Esophagus muscularis mucosa (tissue), 4 donors: ENCODE results near the gene TACC2. TPM values are rescaled to one million over a fixed set of nuclear protein-coding genes. Genes with fewer than 3 reads are reported as not detected.

Experiments
- DNase-seq: peaks from one replicate; pipeline ENCODE4 v3.0.0-alpha.2; 2017; ENCODE audit errors: extremely low spot score
- H3K27ac ChIP-seq, 4 donors: fragments of 200-600 bp; sonication (generic); replicated peaks in 1 of 4; 1 replicate in 3 of 4; 2 replicates in 1 of 4; pipeline ENCODE4 v1.5.1; 2016 to 2019; ENCODE audit warnings: mild to moderate bottlenecking in 1 of 4
- H3K27me3 ChIP-seq, 4 donors: fragments of 200-600 bp; sonication (generic); one replicate each; pipeline versions ENCODE4 v1.5.1 to v1.6.0; 2016 to 2019
- H3K36me3 ChIP-seq, 4 donors: fragments of 200-600 bp; sonication (generic); one replicate each; pipeline ENCODE4 v1.5.1; 2016 to 2019
- H3K4me1 ChIP-seq, 4 donors: fragments of 200-600 bp; sonication (generic); one replicate each; pipeline ENCODE4 v1.5.1; 2016 to 2019
- H3K4me3 ChIP-seq, 4 donors: fragments of 200-600 bp; sonication (generic); 1 replicate in 2 of 4; 2 replicates in 2 of 4; pipeline ENCODE4 v1.5.1; 2016 to 2019; ENCODE audit warnings: mild to moderate bottlenecking in 4 of 4, moderate library complexity in 1 of 4
- H3K9me3 ChIP-seq, 4 donors: fragments of 200-600 bp; sonication (generic); 1 replicate in 3 of 4; 2 replicates in 1 of 4; pipeline ENCODE4 v1.5.1; 2016 to 2019
- CTCF ChIP-seq, 3 experiments: fragments of 200-600 bp in 2 of 3; fragments of 450-650 bp in 1 of 3; sonication (generic) in 2 of 3; IDR thresholded peaks; one replicate each; pipeline ENCODE4 v1.5.1; 2017 to 2019; ENCODE audit warnings: antibody characterized with exemption in 3 of 3, mild to moderate bottlenecking in 2 of 3, moderate library complexity in 1 of 3
- EP300 ChIP-seq: sonication (generic); formaldehyde crosslinking; IDR thresholded peaks from one replicate; pipeline ENCODE4 v1.6.1; 2017; ENCODE audit warnings: antibody characterized with exemption
- POLR2A ChIP-seq: fragments of 450-650 bp; IDR thresholded peaks from one replicate; pipeline ENCODE4 v1.6.1; 2017; ENCODE audit warnings: antibody characterized with exemption, moderate library complexity, mild to moderate bottlenecking, low read depth
- POLR2AphosphoS5 ChIP-seq, 2 donors: sonication (generic); formaldehyde crosslinking; IDR thresholded peaks; one replicate each; pipeline ENCODE4 v1.6.1; 2017; ENCODE audit warnings: antibody characterized with exemption in 2 of 2
- WGBS: methylation state at CpG from one replicate; pipeline ENCODE4 v1.1.5; 2018; 5-methylcytosine and 5-hydroxymethylcytosine counted together
- intact Hi-C: fragments of 100-400 bp; cut with DNase I; formaldehyde crosslinking; loops from one replicate; pipeline ENCODE4 v1.15.1; 2023
- total RNA-seq, 4 donors: library from RNA; depleted of rRNA; stranded (reverse); fragments of >200 nt; gene quantifications; one replicate each; pipeline versions ENCODE4 v1.1.0 to v1.2.1, GENCODE V29; 2016

The TACC2 gene
- total RNA-seq, 4 donors from 2014 or later, result 53.7 to 99.4 (median 75.6) TPM

DNA sequence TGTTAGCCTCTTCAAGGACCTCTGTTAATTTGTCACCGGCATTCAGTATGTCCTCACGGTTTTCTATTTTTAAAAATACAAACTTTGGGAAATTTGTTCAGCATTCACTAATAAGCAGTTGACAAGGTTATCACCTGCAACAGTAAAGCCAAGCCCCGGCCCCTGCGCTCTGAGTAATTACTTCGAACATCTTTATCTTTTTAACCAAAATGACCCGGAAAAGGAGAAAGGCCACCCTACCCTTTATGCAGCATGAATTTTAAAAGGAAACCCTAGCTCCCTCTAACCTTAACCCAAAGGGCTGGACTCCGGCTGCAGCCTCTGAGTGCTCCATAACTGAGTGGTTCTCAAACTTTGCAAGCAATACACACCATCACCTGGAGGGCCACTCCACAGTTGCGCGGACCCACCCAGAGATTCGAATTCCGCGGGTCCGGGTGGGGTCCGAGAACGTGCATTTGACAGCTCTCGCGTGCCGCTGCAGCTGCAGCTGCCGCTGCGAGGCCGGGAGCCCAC lies 14.9 kb upstream of the TACC2 start:
- H3K27ac ChIP-seq, result peak overlapping the region; percentile 95 to 99 (median 99)
- 23% methylated on average over 10 of the region's 21 CpGs for WGBS
- no peaks in the 10 kb centered on the region for H3K9me3 ChIP-seq
- no peak for DNase-seq
- H3K4me1 ChIP-seq, result peaks cover 19 to 35% (median 34%) of the 10 kb centered on the region in 4 donors
- peaks cover 11 to 25% (median 19%) of the 10 kb centered on the region in 4 donors for H3K36me3 ChIP-seq
- H3K27me3 ChIP-seq, result no peaks in the 10 kb centered on the region
- intact Hi-C loops, result loop anchor here (5.0 to 10.0 kb wide), 4 partner anchors 47 to 281 kb away; partner anchors contain the start of gene ATE1
- TF ChIP-seq POLR2A (no peak), CTCF (IDR thresholded peaks at IDR 0.05) (no peak), EP300 (no peak), POLR2AphosphoS5 (IDR thresholded peaks at IDR 0.05) (peak in 1 of 2 donors; percentile 24)
- H3K4me3 ChIP-seq, result peak overlapping the region; percentile 75 to 96 (median 90)

- H3K27me3 ChIP-seq, result no peaks in the 10 kb centered on the region
- peak within 1 kb of the TSS; percentile 95 to 99 (median 99) for H3K27ac ChIP-seq
- H3K36me3 ChIP-seq, result peaks cover 8 to 20% (median 14%) of the 10 kb centered on the region in 4 donors
- DNase-seq, result no peak
- WGBS, result no CpG with 5 or more reads among the region's 101 CpGs
- H3K9me3 ChIP-seq, result no peaks in the 10 kb centered on the region
- TF ChIP-seq CTCF (IDR thresholded peaks at IDR 0.05) (no peak), POLR2AphosphoS5 (IDR thresholded peaks at IDR 0.05) (peak; percentile 52 to 65), POLR2A (peak; percentile 8)
- H3K4me1 ChIP-seq, result peaks cover 19 to 35% (median 34%) of the 10 kb centered on the region in 4 donors
- peak within 1 kb of the TSS; percentile 75 to 96 (median 90) for H3K4me3 ChIP-seq
- intact Hi-C loops, result loop anchor here (5.0 to 10.0 kb wide), 4 partner anchors 47 to 280 kb away; partner anchors contain the start of gene ATE1
Measured at GRCh38 chr10:121974535-121975294, 14.2 kb upstream of the TACC2 start, which contains the start of gene NSMCE4A. Gene NSMCE4A (minus strand): TSS chr10:121975217. CDS start chr10:121975165, 52 bp downstream.

GRCh38 chr10:121975295-121976086 lies 13.5 kb upstream of the TACC2 start:
- peaks cover 19 to 35% (median 34%) of the 10 kb centered on the region in 4 donors for H3K4me1 ChIP-seq
- no peak for DNase-seq
- H3K27me3 ChIP-seq, result no peaks in the 10 kb centered on the region
- peaks cover 3 to 12% (median 8%) of the 10 kb centered on the region in 4 donors for H3K36me3 ChIP-seq
- peak overlapping the region; percentile 95 to 99 (median 99) for H3K27ac ChIP-seq
- H3K4me3 ChIP-seq, result peak overlapping the region; percentile 75 to 96 (median 90)
- intact Hi-C loops, result loop anchor here (10.0 kb wide), 1 partner anchor 279 kb away; no protein-coding TSS in a partner anchor
- peak; percentile 74 to 84 (median 80) for TF ChIP-seq CTCF (IDR thresholded peaks at IDR 0.05)
- no peak for TF ChIP-seq POLR2A
- no peaks in the 10 kb centered on the region for H3K9me3 ChIP-seq
- 51% methylated on average over 11 of the region's 21 CpGs for WGBS

DNA sequence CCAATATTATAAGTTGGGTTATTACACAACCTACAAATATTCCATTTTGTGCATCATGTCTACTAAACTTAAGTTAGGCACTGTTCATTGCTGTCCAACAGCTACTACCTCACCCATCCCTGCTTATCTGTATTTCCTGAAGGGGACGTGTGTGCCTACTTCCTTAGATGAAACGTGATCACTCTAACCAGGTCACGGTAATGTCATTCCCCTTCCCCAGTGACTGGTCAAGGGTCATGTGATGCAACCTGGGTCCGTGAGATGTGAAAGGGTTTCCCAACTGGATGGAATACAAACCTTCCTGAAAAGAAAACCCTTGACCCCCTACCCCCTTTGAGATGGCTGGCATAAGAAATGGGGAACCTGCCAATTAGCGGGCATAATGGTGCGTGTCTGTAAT lies 12.4 kb upstream of the TACC2 start:
- Histone ChIP-seq H3K36me3 (peaks cover 0 to 3% (median under 1%) of the 10 kb centered on the region in 4 donors), H3K4me3 (no peak overlapping the region), H3K27ac (no peak overlapping the region), H3K27me3 (no peaks in the 10 kb centered on the region), H3K4me1 (peaks cover 19 to 35% (median 34%) of the 10 kb centered on the region in 4 donors), H3K9me3 (no peaks in the 10 kb centered on the region)
- no peak for TF ChIP-seq CTCF (IDR thresholded peaks at IDR 0.05)
- intact Hi-C loops, result loop anchor here (10.0 kb wide), 1 partner anchor 278 kb away; no protein-coding TSS in a partner anchor
- no peak for DNase-seq
- 94% methylated on average over 6 of the region's 6 CpGs for WGBS
